ENCODE results near the gene IL17RA.

IL17RA gene

GRCh38 chr22:17158568-17159503 lies 74.0 kb downstream of the IL17RA start, which contains the start of gene HDHD5:
Gene HDHD5, minus strand, starts transcription at chr22:17159277. Its CDS starts 26 bp downstream, at chr22:17159251.
- no CpG with 5 or more reads among the region's 114 CpGs for WGBS (ENCODE audit: extremely low coverage, insufficient coverage, low lambda C conversion rate)
- Histone ChIP-seq H3K27me3 (ENCODE audit: insufficient read depth, low read length, poor library complexity) (no peaks in the 10 kb centered on the region), H4K8ac (ENCODE audit: low read depth, low read length) (no peak within 1 kb of the TSS)

GRCh38 chr22:17159504-17159951 lies 74.7 kb downstream of the IL17RA start:
- Histone ChIP-seq H3K79me2 (ENCODE audit: control insufficient read depth, insufficient read depth, low read length) (peaks cover 11% of the 10 kb centered on the region), H2BK15ac (replicated peaks; ENCODE audit: low read depth) (no peak overlapping the region), H3K4me1 (ENCODE audit: control insufficient read depth, low read depth, low read length) (peaks cover 4% of the 10 kb centered on the region), H4K8ac (ENCODE audit: low read depth, low read length) (no peak overlapping the region), H3K23ac (ENCODE audit: low read length) (peak overlapping the region; percentile 81), H3K4me3 (ENCODE audit: low read length) (peak overlapping the region; percentile 53), H4K5ac (ENCODE audit: low read length) (peak overlapping the region; percentile 95), H3K56ac (ENCODE audit: low read length) (peak overlapping the region; percentile 96), H2AK5ac (ENCODE audit: low read length) (peak overlapping the region; percentile 50), H3K79me1 (ENCODE audit: low read length) (peaks cover 6% of the 10 kb centered on the region), H2BK5ac (ENCODE audit: low read length) (no peak overlapping the region), H3K27me3 (ENCODE audit: insufficient read depth, low read length, poor library complexity) (no peaks in the 10 kb centered on the region), H2BK120ac (ENCODE audit: low read depth, low read length) (no peak overlapping the region), H3K36me3 (ENCODE audit: control insufficient read depth, insufficient read depth, low read length) (no peaks in the 10 kb centered on the region), H3K9ac (ENCODE audit: low read length) (peak overlapping the region; percentile 86), H3K27ac (ENCODE audit: low read depth, low read length) (no peak overlapping the region), H3K18ac (ENCODE audit: low read length) (peak overlapping the region; percentile 44), H3K4ac (ENCODE audit: low read depth, low read length) (no peak overlapping the region), H3K4me2 (ENCODE audit: low read length) (peak overlapping the region; percentile 77)
- no peak for DNase-seq
- WGBS (ENCODE audit: extremely low coverage, insufficient coverage, low lambda C conversion rate): no CpG with 5 or more reads among the region's 35 CpGs

More at GRCh38 chr22:17158568-17159503, 74.0 kb downstream of the IL17RA start, which contains the start of gene HDHD5:
- peak within 1 kb of the TSS; percentile 95 for H4K5ac ChIP-seq (ENCODE audit: low read length)
- DNase-seq: peak; percentile 95
- peak within 1 kb of the TSS; percentile 86 for H3K9ac ChIP-seq (ENCODE audit: low read length)
- H2BK120ac ChIP-seq (ENCODE audit: low read depth, low read length): no peak within 1 kb of the TSS
- peaks cover 6% of the 10 kb centered on the region for H3K79me1 ChIP-seq (ENCODE audit: low read length)
- H3K56ac ChIP-seq (ENCODE audit: low read length): peak within 1 kb of the TSS; percentile 96
- H3K4me3 ChIP-seq (ENCODE audit: low read length): peak within 1 kb of the TSS; percentile 59
- H3K36me3 ChIP-seq (ENCODE audit: control insufficient read depth, insufficient read depth, low read length): no peaks in the 10 kb centered on the region
- peak within 1 kb of the TSS; percentile 44 for H3K4ac ChIP-seq (ENCODE audit: low read depth, low read length)
- no peak within 1 kb of the TSS for H2BK15ac ChIP-seq (replicated peaks; ENCODE audit: low read depth)
- H3K4me1 ChIP-seq (ENCODE audit: control insufficient read depth, low read depth, low read length): peaks cover 4% of the 10 kb centered on the region
- H2AK5ac ChIP-seq (ENCODE audit: low read length): peak within 1 kb of the TSS; percentile 50
- peak within 1 kb of the TSS; percentile 81 for H3K23ac ChIP-seq (ENCODE audit: low read length)
- peak within 1 kb of the TSS; percentile 46 for H3K18ac ChIP-seq (ENCODE audit: low read length)
- H2BK5ac ChIP-seq (ENCODE audit: low read length): no peak within 1 kb of the TSS
- peaks cover 11% of the 10 kb centered on the region for H3K79me2 ChIP-seq (ENCODE audit: control insufficient read depth, insufficient read depth, low read length)
- H3K4me2 ChIP-seq (ENCODE audit: low read length): peak within 1 kb of the TSS; percentile 83
- peak within 1 kb of the TSS; percentile 73 for H3K27ac ChIP-seq (ENCODE audit: low read depth, low read length)

- Histone ChIP-seq H3K79me2 (ENCODE audit: control insufficient read depth, insufficient read depth, low read length) (peaks cover 4% of the 10 kb centered on the region), H2BK15ac (replicated peaks; ENCODE audit: low read depth) (no peak overlapping the region), H3K4me1 (ENCODE audit: control insufficient read depth, low read depth, low read length) (peaks cover 4% of the 10 kb centered on the region), H3K36me3 (ENCODE audit: control insufficient read depth, insufficient read depth, low read length) (no peaks in the 10 kb centered on the region), H3K4ac (ENCODE audit: low read depth, low read length) (no peak overlapping the region), H3K23ac (ENCODE audit: low read length) (no peak overlapping the region), H4K8ac (ENCODE audit: low read depth, low read length) (no peak overlapping the region), H2BK120ac (ENCODE audit: low read depth, low read length) (no peak overlapping the region), H3K79me1 (ENCODE audit: low read length) (peaks cover 4% of the 10 kb centered on the region), H3K56ac (ENCODE audit: low read length) (no peak overlapping the region), H3K27me3 (ENCODE audit: insufficient read depth, low read length, poor library complexity) (no peaks in the 10 kb centered on the region), H3K27ac (ENCODE audit: low read depth, low read length) (no peak overlapping the region), H4K5ac (ENCODE audit: low read length) (no peak overlapping the region), H3K4me3 (ENCODE audit: low read length) (no peak overlapping the region), H2AK5ac (ENCODE audit: low read length) (no peak overlapping the region), H2BK5ac (ENCODE audit: low read length) (no peak overlapping the region), H3K4me2 (ENCODE audit: low read length) (no peak overlapping the region), H3K9ac (ENCODE audit: low read length) (no peak overlapping the region), H3K18ac (ENCODE audit: low read length) (no peak overlapping the region)
- no CpG with 5 or more reads among the region's 3 CpGs for WGBS (ENCODE audit: extremely low coverage, insufficient coverage, low lambda C conversion rate)
- DNase-seq: peak; percentile 17
These were observed 77.2 kb downstream of the IL17RA start for GRCh38 chr22:17161991-17162390.

- H3K4ac ChIP-seq (ENCODE audit: low read depth, low read length): no peak overlapping the region
- no peak for DNase-seq
- no peak overlapping the region for H3K4me2 ChIP-seq (ENCODE audit: low read length)
- H2BK5ac ChIP-seq (ENCODE audit: low read length): no peak overlapping the region
- no peak overlapping the region for H3K27ac ChIP-seq (ENCODE audit: low read depth, low read length)
- peaks cover 4% of the 10 kb centered on the region for H3K4me1 ChIP-seq (ENCODE audit: control insufficient read depth, low read depth, low read length)
- no peak overlapping the region for H2BK15ac ChIP-seq (replicated peaks; ENCODE audit: low read depth)
- no peak overlapping the region for H3K4me3 ChIP-seq (ENCODE audit: low read length)
- peaks cover 2% of the 10 kb centered on the region for H3K79me1 ChIP-seq (ENCODE audit: low read length)
- H3K36me3 ChIP-seq (ENCODE audit: control insufficient read depth, insufficient read depth, low read length): no peaks in the 10 kb centered on the region
- no peak overlapping the region for H4K8ac ChIP-seq (ENCODE audit: low read depth, low read length)
- WGBS (ENCODE audit: extremely low coverage, insufficient coverage, low lambda C conversion rate): no CpG with 5 or more reads among the region's 8 CpGs
- H3K79me2 ChIP-seq (ENCODE audit: control insufficient read depth, insufficient read depth, low read length): peaks cover under 1% of the 10 kb centered on the region
- no peak overlapping the region for H3K18ac ChIP-seq (ENCODE audit: low read length)
- no peak overlapping the region for H3K23ac ChIP-seq (ENCODE audit: low read length)
- H4K5ac ChIP-seq (ENCODE audit: low read length): no peak overlapping the region
- no peak overlapping the region for H2AK5ac ChIP-seq (ENCODE audit: low read length)
- H2BK120ac ChIP-seq (ENCODE audit: low read depth, low read length): no peak overlapping the region
- no peak overlapping the region for H3K9ac ChIP-seq (ENCODE audit: low read length)
- no peaks in the 10 kb centered on the region for H3K27me3 ChIP-seq (ENCODE audit: insufficient read depth, low read length, poor library complexity)
- no peak overlapping the region for H3K56ac ChIP-seq (ENCODE audit: low read length)
These were observed 77.9 kb downstream of the IL17RA start for GRCh38 chr22:17162731-17163130.

GRCh38 chr22:17164392-17165024 lies 79.7 kb downstream of the IL17RA start:
- no peak overlapping the region for H3K18ac ChIP-seq (ENCODE audit: low read length)
- no peak overlapping the region for H3K4me2 ChIP-seq (ENCODE audit: low read length)
- no peak overlapping the region for H3K4me3 ChIP-seq (ENCODE audit: low read length)
- no peak overlapping the region for H2BK15ac ChIP-seq (replicated peaks; ENCODE audit: low read depth)
- WGBS (ENCODE audit: extremely low coverage, insufficient coverage, low lambda C conversion rate): no CpG with 5 or more reads among the region's 3 CpGs
- no peak overlapping the region for H3K23ac ChIP-seq (ENCODE audit: low read length)
- H2BK120ac ChIP-seq (ENCODE audit: low read depth, low read length): no peak overlapping the region
- peaks cover 4% of the 10 kb centered on the region for H3K4me1 ChIP-seq (ENCODE audit: control insufficient read depth, low read depth, low read length)
- no peak overlapping the region for H3K27ac ChIP-seq (ENCODE audit: low read depth, low read length)
- no peaks in the 10 kb centered on the region for H3K79me2 ChIP-seq (ENCODE audit: control insufficient read depth, insufficient read depth, low read length)
- H3K27me3 ChIP-seq (ENCODE audit: insufficient read depth, low read length, poor library complexity): no peaks in the 10 kb centered on the region
- no peak overlapping the region for H2AK5ac ChIP-seq (ENCODE audit: low read length)
- no peak overlapping the region for H3K56ac ChIP-seq (ENCODE audit: low read length)
- no peaks in the 10 kb centered on the region for H3K36me3 ChIP-seq (ENCODE audit: control insufficient read depth, insufficient read depth, low read length)
- H4K5ac ChIP-seq (ENCODE audit: low read length): no peak overlapping the region
- no peak overlapping the region for H3K4ac ChIP-seq (ENCODE audit: low read depth, low read length)
- DNase-seq: peak; percentile 70
- H2BK5ac ChIP-seq (ENCODE audit: low read length): no peak overlapping the region
- H3K9ac ChIP-seq (ENCODE audit: low read length): no peak overlapping the region
- no peak overlapping the region for H4K8ac ChIP-seq (ENCODE audit: low read depth, low read length)
- H3K79me1 ChIP-seq (ENCODE audit: low read length): no peaks in the 10 kb centered on the region

All from mesendoderm (in vitro differentiated cells).